Measurements from ENCODE around the gene MSRB2.

DNA sequence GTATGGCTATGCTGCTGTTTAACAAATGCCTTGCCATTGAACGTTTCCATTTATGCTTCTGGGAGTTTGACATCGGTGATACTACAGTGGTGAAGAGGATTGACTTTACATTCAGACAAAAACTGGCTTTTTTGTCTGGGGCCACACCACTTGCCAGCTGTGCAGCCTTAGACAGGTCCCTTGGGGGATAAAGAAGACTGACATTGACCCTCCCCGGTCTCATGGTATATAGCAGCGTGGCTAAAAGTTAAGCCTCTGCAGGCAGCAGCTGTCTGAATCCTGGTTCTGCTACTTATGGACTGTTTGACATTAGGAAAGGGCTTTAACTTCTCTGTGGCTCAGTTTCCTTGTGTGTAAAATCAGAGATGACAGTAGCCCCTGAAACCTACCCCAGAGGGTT lies 54.7 kb downstream of the MSRB2 start:
- TF ChIP-seq EZH2 (IDR thresholded peaks at IDR 0.05) = no peak
- TF ChIP-seq POLR2AphosphoS5 (IDR thresholded peaks at IDR 0.05; ENCODE audit: borderline replicate concordance, low read depth, low read length) = no peak

All from SK-N-MC (cell line).